GM19463 (cell line): ENCODE results near the gene RAB11FIP3.
A peak's percentile ranks its signal among the peaks of the same experiment; 100 is the strongest.
"Not testable (repeated sequence)": the region's sequence is repeated elsewhere in the genome, so short reads cannot be mapped to it uniquely, and the experiment has no call there.

Experiments used
- ATAC-seq: cut with Tn5 transposase; IDR thresholded peaks from one replicate; pipeline ENCODE4 v1.9.1; 2021; ENCODE audit warnings: mild to moderate bottlenecking, moderate library complexity; ENCODE audit not compliant: unreplicated experiment

Gene RAB11FIP3

DNA sequence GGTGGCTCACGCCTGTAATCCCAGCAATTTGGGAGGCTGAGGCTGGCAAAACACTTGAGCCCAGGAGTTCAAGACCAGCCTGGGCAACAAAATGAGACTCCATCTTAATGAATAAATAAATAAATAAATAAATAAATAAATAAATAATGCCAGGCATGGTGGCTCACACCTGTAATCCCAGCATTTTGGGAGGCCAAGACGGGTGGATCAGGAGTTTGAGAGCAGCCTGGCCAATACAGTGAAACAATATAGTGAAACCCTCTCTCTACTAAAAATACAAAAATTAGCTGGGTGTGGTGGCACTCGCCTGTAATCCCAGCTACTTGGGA, 10.3 kb upstream of the RAB11FIP3 start:
- ATAC-seq, result not testable (repeated sequence)

DNA sequence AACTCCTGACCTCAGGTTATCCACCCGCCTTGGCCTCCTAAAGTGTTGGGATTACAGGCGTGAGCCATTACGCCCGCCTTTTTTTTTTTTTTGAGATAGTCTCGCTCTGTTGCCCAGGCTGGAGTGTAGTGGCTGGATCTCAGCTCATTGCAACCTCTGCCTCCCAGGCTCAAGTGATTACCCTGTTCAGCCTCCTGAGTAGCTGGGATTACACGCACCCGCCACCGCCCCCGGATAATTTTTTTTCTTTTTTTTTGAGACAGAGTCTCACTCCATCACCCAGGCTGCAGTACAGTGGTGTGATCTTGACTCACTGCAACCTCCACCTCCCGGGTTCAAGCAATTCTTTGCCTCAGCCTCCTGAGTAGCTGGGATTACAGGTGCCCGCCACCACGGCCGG, 3.3 kb upstream of the RAB11FIP3 start:
- not testable (repeated sequence) for ATAC-seq

DNA sequence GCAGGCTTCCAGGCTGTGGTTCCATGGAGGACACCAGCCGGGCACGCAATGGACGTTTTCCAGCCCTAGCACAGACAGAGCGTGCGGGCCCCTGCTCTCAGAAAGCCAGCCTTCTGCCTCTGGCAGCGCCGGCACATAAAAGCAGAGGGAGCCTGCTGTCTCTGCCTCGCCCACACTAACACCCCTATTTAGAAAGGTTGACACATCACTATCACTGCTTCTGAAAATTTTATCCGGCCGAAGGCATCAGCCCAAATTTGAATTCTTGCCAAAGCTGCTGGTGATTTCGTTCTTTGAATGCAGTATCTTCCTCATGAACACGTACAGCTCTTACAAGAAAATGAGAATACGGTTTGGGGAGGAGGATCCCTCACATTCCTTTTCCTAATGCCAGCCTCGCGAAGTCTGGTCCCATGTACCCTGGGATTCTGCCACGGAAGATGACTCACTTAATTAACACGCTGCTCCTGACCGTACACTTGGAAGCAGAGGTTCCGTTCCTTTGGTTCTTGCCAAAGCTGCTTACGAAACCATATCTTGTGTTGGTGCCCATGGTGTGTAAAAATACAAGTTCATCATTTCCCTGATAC, 1.3 kb upstream of the RAB11FIP3 start:
- no peak for ATAC-seq

DNA sequence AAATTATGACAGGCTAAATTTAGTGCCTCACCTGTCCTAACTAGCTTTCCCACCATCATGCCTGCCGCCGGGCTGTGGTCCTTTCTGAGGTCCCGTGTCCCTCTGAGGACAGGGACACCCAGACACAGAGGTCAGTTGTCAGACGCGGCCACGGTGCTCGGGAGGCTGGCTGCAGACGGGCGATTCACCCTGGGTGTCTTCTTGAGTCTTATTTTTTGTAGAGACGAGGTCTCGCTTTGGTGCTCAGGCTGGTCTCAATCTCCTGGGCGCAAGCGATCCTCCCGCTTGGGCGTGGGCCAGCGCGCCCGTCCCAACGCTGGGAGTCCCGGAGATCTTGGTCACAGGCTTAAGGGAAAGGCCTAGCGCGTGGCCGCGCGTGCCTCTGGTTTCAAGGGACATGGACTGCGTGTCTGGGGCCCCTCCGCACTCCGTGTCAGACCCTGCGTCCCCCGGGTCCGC, 797 bp upstream of the RAB11FIP3 start:
- ATAC-seq, result no peak

- peak; percentile 35 for ATAC-seq
Observed at GRCh38 chr16:425740-426114, 278 bp downstream of the RAB11FIP3 start.

- ATAC-seq, result no peak
Observed at GRCh38 chr16:426115-426905, 861 bp downstream of the RAB11FIP3 start.

DNA sequence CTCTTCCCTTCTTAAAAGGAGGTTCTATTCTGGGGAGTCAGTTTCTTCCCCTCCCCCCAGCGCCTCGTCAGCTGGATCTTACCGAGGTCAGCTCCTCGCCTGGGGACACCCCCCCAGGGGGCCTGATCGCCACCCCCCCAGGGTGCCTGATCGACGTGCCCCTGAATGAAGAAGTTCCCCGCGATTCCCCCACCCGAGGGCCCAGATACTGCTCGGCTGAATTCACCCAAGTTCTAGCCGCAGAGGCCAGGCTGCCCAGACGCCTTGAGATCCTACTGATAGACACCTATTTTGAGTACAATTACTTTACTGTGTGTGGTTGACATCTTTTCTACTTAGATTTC, 1.4 kb downstream of the RAB11FIP3 start:
- ATAC-seq, result no peak

GRCh38 chr16:427250-427649, 1.8 kb downstream of the RAB11FIP3 start:
- ATAC-seq, result no peak

GRCh38 chr16:430904-431303, 5.5 kb downstream of the RAB11FIP3 start:
- ATAC-seq, result no peak

- ATAC-seq, result no peak
Observed at GRCh38 chr16:440627-441026, 15.2 kb downstream of the RAB11FIP3 start.

- no peak for ATAC-seq
Observed at GRCh38 chr16:441447-441846, 16.0 kb downstream of the RAB11FIP3 start.

DNA sequence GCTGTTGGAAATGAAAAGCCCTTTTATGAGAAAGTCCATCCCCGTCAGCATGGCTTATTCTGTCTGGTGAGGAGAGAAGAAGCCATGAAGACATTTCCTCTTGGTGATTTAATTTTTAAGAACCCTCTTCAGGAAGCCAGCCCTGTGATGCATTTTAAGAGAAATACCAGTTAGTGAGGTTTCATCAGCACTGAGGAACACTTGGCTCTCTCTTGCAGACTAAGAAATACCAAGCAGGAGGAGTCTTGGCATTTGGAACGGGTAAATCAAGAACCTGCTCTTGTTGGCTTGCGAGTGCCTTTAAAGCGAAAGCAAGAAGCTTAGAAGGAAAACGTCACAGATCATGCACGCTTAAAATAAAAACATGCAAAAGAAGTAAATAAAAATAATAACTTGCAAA, 17.5 kb downstream of the RAB11FIP3 start:
- ATAC-seq, result no peak

GRCh38 chr16:444027-444426, 18.6 kb downstream of the RAB11FIP3 start:
- no peak for ATAC-seq

- no peak for ATAC-seq
Observed at GRCh38 chr16:445566-445965, 20.1 kb downstream of the RAB11FIP3 start.

- ATAC-seq, result no peak
Observed at GRCh38 chr16:450385-450784, 24.9 kb downstream of the RAB11FIP3 start.

DNA sequence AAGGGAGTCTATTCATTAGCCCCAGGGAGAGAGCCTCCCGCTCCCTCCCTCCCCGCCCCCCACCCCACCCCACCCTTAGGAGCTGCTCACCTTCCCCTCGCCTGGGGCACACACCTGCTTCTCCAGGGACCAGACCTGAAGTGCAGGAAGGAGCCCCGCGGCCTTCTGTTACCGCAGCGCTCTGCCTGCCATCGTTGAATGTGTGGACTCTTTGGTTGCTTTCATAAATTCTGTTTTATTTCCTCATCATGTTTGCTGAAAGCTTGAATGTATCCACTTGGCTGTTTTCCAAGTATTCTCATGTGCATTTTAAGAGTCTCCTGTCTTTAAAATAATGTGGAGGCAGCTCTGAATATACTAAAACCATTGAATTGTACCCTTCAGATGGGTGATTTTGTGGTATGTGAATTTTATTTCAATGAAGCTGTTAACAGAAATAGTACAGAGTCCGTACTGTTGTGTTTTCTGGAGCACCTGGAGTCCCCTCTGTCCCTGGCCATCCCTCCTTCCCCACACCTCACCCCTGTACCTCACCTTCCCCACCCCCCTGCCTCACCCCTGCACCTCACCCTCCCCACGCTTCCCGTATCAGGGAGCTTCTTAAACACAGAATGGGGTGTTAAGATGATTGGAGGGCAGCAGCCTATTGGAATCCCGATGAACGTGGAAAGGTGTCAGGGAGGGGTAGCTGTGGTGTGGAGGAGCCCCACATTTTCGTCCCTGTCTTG, 25.5 kb downstream of the RAB11FIP3 start:
- ATAC-seq, result no peak

DNA sequence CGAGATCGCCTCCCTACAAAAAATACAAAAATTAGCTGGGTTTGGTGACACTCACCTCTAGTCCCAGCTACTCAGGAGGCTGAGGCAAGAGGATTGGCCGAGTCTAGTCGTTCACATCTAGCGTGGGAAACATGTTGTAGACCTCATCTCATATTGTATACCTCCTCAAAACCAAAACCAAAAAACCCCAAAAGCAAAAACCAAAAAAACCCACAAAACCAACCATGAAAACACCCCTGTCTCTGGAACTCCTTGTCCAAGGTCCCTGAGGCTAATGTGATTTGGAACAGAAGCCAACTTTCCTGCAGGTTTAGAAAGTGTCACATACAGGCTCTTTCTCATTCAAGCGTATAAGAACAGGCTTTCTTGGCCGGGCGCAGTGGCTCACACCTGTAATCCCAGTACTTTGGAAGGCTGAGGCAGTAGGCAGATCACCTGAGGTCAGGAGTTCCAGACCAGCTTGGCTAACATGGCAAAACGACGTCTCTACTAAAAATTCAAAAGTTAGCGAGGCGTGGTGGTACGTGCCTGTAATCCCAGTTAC, 29.0 kb downstream of the RAB11FIP3 start:
- ATAC-seq, result no peak

DNA sequence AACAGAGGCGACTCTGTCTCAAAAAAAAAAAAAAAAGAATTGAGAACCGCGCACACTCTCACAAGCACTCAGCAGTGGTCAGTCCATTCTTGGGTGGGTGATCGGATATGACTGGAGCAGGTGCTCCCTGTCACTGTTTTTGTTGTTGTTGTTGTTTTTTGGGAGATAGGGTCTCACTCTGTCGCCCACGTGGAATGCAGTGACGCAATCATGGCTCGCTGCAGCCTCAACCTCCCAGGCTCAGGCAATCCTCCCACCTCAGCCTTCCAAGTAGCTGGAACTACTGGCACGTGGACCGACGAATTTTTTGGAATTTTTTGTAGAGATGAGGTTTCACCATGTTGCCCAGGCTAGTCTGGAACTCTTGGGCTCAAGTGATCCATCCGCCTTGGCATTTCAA, 30.0 kb downstream of the RAB11FIP3 start:
- no peak for ATAC-seq

GRCh38 chr16:456891-457483, 31.5 kb downstream of the RAB11FIP3 start:
- ATAC-seq, result no peak

DNA sequence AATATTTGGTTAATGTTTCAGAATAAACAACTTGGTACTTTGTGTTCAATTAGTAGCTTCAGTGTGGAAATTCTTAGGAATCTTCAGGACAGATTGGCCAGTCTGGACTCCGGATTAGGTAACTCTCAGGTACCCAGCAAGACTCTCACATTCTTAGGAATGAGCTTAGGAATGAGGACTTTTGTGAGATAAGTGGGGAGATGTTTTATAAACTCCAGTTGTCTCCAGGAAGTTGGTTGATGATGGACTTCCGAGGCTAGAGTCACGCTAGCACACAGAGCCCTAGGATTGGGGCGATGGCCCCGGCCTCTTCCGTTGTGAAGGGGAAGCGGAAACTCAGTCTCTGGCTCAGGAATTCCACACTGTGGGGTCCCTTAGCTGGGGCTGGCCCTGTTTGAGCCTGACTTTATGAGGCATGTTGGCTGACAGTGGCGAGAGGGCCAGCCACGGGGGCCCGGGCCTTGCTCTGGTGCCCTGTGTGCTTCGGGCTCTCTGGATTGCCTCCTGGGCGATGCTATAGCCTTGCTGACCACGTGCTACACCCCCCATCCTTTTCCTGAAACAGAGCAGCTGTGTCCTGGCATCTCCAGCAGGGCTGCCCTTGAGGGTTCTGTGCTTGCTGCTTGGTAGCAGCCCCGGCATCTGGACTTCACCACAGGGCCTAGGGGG, 32.4 kb downstream of the RAB11FIP3 start:
- no peak for ATAC-seq

DNA sequence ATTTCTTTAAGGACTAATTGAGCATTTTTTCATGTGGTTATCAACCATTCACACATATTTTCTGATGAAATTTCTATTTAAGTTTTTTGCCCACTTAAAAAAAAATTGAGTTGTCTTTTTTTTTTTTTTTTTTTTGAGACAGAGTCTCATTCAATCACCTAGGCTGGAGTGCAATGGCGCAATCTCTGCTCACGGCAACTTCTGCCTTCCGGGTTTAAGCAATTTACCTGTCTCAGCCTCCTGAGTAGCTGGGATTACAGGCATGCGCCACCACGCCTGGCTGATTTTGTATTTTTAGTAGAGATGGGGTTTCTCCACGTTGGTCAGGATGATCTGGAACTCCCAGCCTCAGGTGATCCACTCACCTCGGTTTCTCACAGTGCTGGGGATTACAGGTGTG, 34.3 kb downstream of the RAB11FIP3 start:
- ATAC-seq, result no peak
